B cell (primary cell): Measurements from ENCODE around the gene ASB18.

Source experiments
- CTCF ChIP-seq: fragments of 200-600 bp; IDR thresholded peaks from one replicate; pipeline ENCODE4 v1.8.0; 2022; ENCODE audit warnings: antibody characterized with exemption, mild to moderate bottlenecking
- EZH2 ChIP-seq: IDR thresholded peaks from 2 replicates; pipeline ENCODE4 v1.6.1; 2012; ENCODE audit warnings: borderline replicate concordance, low read depth, mild to moderate bottlenecking, moderate library complexity, low read length; ENCODE audit not compliant: insufficient read depth, poor library complexity, severe bottlenecking

- no peak for TF ChIP-seq EZH2
- TF ChIP-seq CTCF = no peak
These were observed 95.0 kb downstream of the ASB18 start for GRCh38 chr2:236169151-236169721.
